ENCODE results near the gene ETS2. TPM values are rescaled to one million over a fixed set of nuclear protein-coding genes. Genes with fewer than 3 reads are reported as not detected.

The ETS2 gene
- total RNA-seq, 1 experiment from 2014 or later, result 132 TPM

DNA sequence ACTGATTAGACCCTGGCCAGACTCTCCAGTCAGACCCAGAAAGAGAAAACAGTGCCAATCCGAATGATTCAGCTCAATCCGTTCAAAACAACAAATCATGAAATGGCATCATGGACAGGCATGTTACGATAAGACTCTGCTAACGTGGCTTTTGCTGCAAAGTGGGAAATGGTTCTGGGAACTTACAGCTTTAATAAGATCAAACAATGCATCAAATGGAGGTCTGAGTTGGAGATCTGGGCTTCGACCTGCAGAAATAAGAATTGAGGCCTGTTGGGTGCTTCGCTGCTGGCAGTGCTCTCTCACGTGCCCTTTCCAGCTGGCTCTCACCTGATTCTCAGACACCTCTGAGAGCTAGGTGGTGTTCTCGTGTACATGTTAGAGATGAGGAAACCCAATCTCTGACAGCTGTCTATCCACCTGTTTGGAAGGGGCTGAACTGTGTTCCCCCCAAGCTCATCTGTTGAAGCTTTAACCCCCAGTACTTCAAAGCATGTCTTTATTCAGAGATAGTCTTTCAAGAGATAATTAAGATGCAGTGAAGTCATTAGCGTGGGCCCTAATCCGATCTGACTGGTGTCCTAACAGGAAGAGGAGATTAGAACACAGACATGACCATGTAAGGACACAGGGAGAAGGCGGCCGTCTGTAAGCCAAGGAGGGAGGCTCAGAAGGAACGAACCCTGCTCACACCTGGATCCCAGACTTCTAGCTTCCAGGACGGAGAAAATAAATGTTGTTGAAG is 45.5 kb upstream of the ETS2 start:
- peaks cover 16% of the 10 kb centered on the region for H3K4me1 ChIP-seq (ENCODE audit: control insufficient read depth, insufficient read depth, low read length)
- ChIA-PET POLR2A (interaction anchor here (0.6 kb wide), 1 partner anchor 47 kb away, joined by 11 read pairs; no protein-coding TSS in a partner anchor), CTCF (interaction anchor here (0.6 kb wide), 1 partner anchor 32 kb away, joined by 10 read pairs; no protein-coding TSS in a partner anchor)
- H3K27me3 ChIP-seq (ENCODE audit: control insufficient read depth, insufficient read depth, low read length), result no peaks in the 10 kb centered on the region
- BruUV-seq (replicated peaks), result no TSS peak
- ATAC-seq, result no peak
- in situ Hi-C loops (cut with HindIII; ENCODE audit: low pct_unique_long_range_greater_than_20kb, low sequenced_read_pairs) (no loop called here), intact Hi-C loops (cut with micrococcal nuclease; ENCODE audit: unreplicated experiment) (no loop called here)
- TF ChIP-seq, protein P1, sequence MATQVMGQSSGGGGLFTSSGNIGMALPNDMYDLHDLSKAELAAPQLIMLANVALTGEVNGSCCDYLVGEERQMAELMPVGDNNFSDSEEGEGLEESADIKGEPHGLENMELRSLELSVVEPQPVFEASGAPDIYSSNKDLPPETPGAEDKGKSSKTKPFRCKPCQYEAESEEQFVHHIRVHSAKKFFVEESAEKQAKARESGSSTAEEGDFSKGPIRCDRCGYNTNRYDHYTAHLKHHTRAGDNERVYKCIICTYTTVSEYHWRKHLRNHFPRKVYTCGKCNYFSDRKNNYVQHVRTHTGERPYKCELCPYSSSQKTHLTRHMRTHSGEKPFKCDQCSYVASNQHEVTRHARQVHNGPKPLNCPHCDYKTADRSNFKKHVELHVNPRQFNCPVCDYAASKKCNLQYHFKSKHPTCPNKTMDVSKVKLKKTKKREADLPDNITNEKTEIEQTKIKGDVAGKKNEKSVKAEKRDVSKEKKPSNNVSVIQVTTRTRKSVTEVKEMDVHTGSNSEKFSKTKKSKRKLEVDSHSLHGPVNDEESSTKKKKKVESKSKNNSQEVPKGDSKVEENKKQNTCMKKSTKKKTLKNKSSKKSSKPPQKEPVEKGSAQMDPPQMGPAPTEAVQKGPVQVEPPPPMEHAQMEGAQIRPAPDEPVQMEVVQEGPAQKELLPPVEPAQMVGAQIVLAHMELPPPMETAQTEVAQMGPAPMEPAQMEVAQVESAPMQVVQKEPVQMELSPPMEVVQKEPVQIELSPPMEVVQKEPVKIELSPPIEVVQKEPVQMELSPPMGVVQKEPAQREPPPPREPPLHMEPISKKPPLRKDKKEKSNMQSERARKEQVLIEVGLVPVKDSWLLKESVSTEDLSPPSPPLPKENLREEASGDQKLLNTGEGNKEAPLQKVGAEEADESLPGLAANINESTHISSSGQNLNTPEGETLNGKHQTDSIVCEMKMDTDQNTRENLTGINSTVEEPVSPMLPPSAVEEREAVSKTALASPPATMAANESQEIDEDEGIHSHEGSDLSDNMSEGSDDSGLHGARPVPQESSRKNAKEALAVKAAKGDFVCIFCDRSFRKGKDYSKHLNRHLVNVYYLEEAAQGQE (IDR thresholded peaks at IDR 0.05; ENCODE audit: insufficient read depth in 1 of 2, low read depth in 2 of 2, low read length in 1 of 2), result no peak
- TF ChIP-seq POLR2AphosphoS5 (IDR thresholded peaks at IDR 0.05; ENCODE audit: low read depth, low read length) (no peak), SIN3A (IDR thresholded peaks at IDR 0.05; ENCODE audit: borderline replicate concordance, insufficient read depth, low read depth, low read length) (no peak), TCF7L2 (IDR thresholded peaks at IDR 0.05; ENCODE audit: low read depth, low read length) (no peak)
- TF ChIP-seq, protein P2, sequence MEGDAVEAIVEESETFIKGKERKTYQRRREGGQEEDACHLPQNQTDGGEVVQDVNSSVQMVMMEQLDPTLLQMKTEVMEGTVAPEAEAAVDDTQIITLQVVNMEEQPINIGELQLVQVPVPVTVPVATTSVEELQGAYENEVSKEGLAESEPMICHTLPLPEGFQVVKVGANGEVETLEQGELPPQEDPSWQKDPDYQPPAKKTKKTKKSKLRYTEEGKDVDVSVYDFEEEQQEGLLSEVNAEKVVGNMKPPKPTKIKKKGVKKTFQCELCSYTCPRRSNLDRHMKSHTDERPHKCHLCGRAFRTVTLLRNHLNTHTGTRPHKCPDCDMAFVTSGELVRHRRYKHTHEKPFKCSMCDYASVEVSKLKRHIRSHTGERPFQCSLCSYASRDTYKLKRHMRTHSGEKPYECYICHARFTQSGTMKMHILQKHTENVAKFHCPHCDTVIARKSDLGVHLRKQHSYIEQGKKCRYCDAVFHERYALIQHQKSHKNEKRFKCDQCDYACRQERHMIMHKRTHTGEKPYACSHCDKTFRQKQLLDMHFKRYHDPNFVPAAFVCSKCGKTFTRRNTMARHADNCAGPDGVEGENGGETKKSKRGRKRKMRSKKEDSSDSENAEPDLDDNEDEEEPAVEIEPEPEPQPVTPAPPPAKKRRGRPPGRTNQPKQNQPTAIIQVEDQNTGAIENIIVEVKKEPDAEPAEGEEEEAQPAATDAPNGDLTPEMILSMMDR (IDR thresholded peaks at IDR 0.05), result no peak
- H3K27ac ChIP-seq (ENCODE audit: low read length), result peak overlapping the region; percentile 79
- H3K36me3 ChIP-seq (ENCODE audit: control insufficient read depth, insufficient read depth, low read length), result no peaks in the 10 kb centered on the region
- no peak for DNase-seq (ENCODE audit: low read depth, low spot score)
- no peak overlapping the region for H3K4me3 ChIP-seq (ENCODE audit: low read depth in 2 of 2, low read length in 2 of 2)
- H3K9me3 ChIP-seq (ENCODE audit: control insufficient read depth, insufficient read depth, low read depth, low read length), result no peaks in the 10 kb centered on the region

DNA sequence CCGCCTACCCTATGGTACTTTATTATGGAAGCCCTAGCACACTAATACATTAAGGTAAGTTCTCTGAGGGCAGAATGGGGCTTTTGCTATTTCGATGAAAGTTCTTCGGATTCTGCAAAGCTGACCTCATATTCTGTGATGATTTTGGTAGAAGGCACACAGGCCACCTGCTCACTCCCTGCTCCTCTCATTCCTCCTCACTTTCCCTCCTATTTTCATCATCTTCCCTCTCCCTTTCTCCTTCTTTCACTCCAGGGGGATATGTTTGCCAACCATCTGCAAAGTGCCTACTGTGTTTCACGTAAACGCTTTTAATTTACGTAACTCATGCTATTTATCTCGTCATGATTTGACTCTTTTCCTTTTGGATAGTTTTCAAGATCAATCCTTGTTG is 45.0 kb upstream of the ETS2 start:
- H3K4me3 ChIP-seq (ENCODE audit: low read depth in 2 of 2, low read length in 2 of 2), result no peak overlapping the region
- in situ Hi-C loops (cut with HindIII; ENCODE audit: low pct_unique_long_range_greater_than_20kb, low sequenced_read_pairs) (no loop called here), intact Hi-C loops (cut with micrococcal nuclease; ENCODE audit: unreplicated experiment) (no loop called here)
- POLR2A ChIA-PET, result interaction anchor here (0.6 kb wide), 1 partner anchor 47 kb away, joined by 11 read pairs; no protein-coding TSS in a partner anchor
- CTCF ChIA-PET, result interaction anchor here (0.6 kb wide), 1 partner anchor 32 kb away, joined by 10 read pairs; no protein-coding TSS in a partner anchor
- ATAC-seq (no peak), DNase-seq (ENCODE audit: low read depth, low spot score) (no peak)
- TF ChIP-seq SIN3A (IDR thresholded peaks at IDR 0.05; ENCODE audit: borderline replicate concordance, insufficient read depth, low read depth, low read length), result no peak
- TF ChIP-seq, protein P2 (IDR thresholded peaks at IDR 0.05), result no peak
- TF ChIP-seq, protein P1 (IDR thresholded peaks at IDR 0.05; ENCODE audit: insufficient read depth in 1 of 2, low read depth in 2 of 2, low read length in 1 of 2), result no peak
- TF ChIP-seq TCF7L2 (IDR thresholded peaks at IDR 0.05; ENCODE audit: low read depth, low read length), result no peak
- TF ChIP-seq POLR2AphosphoS5 (IDR thresholded peaks at IDR 0.05; ENCODE audit: low read depth, low read length), result no peak
- no peaks in the 10 kb centered on the region for H3K27me3 ChIP-seq (ENCODE audit: control insufficient read depth, insufficient read depth, low read length)
- BruUV-seq (replicated peaks), result no TSS peak
- no peak overlapping the region; the same call in none of the 2 replicates for H3K27ac ChIP-seq (ENCODE audit: low read length)
- peaks cover 13% of the 10 kb centered on the region for H3K4me1 ChIP-seq (ENCODE audit: control insufficient read depth, insufficient read depth, low read length)
- H3K9me3 ChIP-seq (ENCODE audit: control insufficient read depth, insufficient read depth, low read depth, low read length), result no peaks in the 10 kb centered on the region
- H3K36me3 ChIP-seq (ENCODE audit: control insufficient read depth, insufficient read depth, low read length), result no peaks in the 10 kb centered on the region
